ENCODE results near the gene DSCAM. TPM values are rescaled to one million over a fixed set of nuclear protein-coding genes. Genes with fewer than 3 reads are reported as not detected.

Gene DSCAM
- total RNA-seq, 1 donor from 2014 or later = 0.21 TPM

DNA sequence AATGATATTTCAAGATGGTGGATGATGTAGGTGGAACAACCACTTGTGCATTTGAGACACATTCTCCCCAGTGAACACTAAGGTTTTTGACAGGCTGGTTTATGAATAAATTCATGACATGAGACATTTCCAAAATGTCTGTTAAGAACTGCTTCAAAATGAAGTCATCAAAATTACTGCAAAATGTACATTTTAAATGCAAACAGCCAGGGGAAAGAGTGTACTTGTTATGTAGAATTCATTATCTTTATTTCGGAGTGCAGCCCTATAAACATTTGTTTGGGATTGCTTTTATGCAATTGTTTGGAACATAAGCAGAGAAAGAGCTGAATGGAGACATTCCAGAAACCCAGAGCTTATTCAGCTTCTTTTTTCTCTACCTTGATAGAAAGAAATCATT lies 49.5 kb downstream of the DSCAM start:
- no peak overlapping the region for H3K4me3 Mint-ChIP-seq (ENCODE audit: unreplicated experiment)
- no peaks in the 10 kb centered on the region for H3K27me3 Mint-ChIP-seq (ENCODE audit: unreplicated experiment)
- no peak for DNase-seq (ENCODE audit: low spot score)
- H3K9me3 Mint-ChIP-seq (ENCODE audit: unreplicated experiment) = peaks cover 27% of the 10 kb centered on the region
- TF ChIP-seq, protein P1, sequence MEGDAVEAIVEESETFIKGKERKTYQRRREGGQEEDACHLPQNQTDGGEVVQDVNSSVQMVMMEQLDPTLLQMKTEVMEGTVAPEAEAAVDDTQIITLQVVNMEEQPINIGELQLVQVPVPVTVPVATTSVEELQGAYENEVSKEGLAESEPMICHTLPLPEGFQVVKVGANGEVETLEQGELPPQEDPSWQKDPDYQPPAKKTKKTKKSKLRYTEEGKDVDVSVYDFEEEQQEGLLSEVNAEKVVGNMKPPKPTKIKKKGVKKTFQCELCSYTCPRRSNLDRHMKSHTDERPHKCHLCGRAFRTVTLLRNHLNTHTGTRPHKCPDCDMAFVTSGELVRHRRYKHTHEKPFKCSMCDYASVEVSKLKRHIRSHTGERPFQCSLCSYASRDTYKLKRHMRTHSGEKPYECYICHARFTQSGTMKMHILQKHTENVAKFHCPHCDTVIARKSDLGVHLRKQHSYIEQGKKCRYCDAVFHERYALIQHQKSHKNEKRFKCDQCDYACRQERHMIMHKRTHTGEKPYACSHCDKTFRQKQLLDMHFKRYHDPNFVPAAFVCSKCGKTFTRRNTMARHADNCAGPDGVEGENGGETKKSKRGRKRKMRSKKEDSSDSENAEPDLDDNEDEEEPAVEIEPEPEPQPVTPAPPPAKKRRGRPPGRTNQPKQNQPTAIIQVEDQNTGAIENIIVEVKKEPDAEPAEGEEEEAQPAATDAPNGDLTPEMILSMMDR (IDR thresholded peaks at IDR 0.05; ENCODE audit: unreplicated experiment) = no peak
- H3K27ac Mint-ChIP-seq (ENCODE audit: unreplicated experiment) = no peak overlapping the region
- no peaks in the 10 kb centered on the region for H3K4me1 Mint-ChIP-seq (ENCODE audit: unreplicated experiment)
- peaks cover 3% of the 10 kb centered on the region for H3K36me3 Mint-ChIP-seq (ENCODE audit: low read depth, unreplicated experiment)

DNA sequence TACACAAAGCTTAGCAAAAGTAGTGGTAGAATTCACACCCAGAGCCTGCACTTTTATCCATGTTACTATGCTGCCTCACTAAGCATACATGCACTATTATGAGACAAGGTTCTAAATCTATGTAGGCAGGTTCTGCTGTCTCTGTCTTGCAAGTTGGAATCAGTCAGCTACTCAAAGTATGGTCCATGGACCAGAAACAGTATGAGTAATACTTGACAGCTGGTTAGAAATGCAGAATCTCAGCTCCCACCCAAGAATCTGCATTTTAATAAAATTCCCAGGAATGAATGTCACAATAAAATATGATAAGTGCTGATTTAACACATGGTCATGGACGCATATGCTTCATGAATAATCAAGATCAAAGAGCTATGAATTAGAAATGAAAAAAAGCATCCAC lies 50.5 kb downstream of the DSCAM start:
- H3K9me3 Mint-ChIP-seq (ENCODE audit: unreplicated experiment) = peaks cover 23% of the 10 kb centered on the region

DNA sequence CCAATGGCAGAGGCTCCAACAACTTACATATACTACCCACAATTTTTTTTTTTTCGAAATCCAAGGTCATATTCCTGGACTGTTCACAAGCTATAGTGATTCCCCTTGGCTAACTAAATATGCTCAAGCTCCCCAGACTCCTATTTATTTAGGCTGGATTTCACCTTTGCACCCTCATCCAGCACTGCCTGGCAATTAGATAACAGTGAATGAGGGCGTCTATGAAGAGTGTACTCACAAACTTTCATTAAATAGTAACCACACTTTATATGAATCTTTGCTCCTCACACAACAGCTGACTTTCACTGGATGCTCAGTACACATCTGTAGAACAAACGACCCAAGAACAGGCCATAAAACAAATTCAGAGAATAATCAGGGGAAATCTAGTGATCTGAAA lies 51.6 kb downstream of the DSCAM start:
- no peak for DNase-seq (ENCODE audit: low spot score)
- peaks cover 18% of the 10 kb centered on the region for H3K9me3 Mint-ChIP-seq (ENCODE audit: unreplicated experiment)
- no peaks in the 10 kb centered on the region for H3K27me3 Mint-ChIP-seq (ENCODE audit: unreplicated experiment)
- H3K36me3 Mint-ChIP-seq (ENCODE audit: low read depth, unreplicated experiment) = no peaks in the 10 kb centered on the region
- no peak overlapping the region for H3K27ac Mint-ChIP-seq (ENCODE audit: unreplicated experiment)
- TF ChIP-seq, protein P1 (IDR thresholded peaks at IDR 0.05; ENCODE audit: unreplicated experiment) = no peak
- H3K4me3 Mint-ChIP-seq (ENCODE audit: unreplicated experiment) = no peak overlapping the region
- H3K4me1 Mint-ChIP-seq (ENCODE audit: unreplicated experiment) = no peaks in the 10 kb centered on the region

More for the DNA sequence above, 50.5 kb downstream of the DSCAM start:
- no peaks in the 10 kb centered on the region for H3K4me1 Mint-ChIP-seq (ENCODE audit: unreplicated experiment)
- no peak overlapping the region for H3K4me3 Mint-ChIP-seq (ENCODE audit: unreplicated experiment)
- TF ChIP-seq, protein P1 (IDR thresholded peaks at IDR 0.05; ENCODE audit: unreplicated experiment) = no peak
- no peak overlapping the region for H3K27ac Mint-ChIP-seq (ENCODE audit: unreplicated experiment)
- no peaks in the 10 kb centered on the region for H3K27me3 Mint-ChIP-seq (ENCODE audit: unreplicated experiment)
- peaks cover 3% of the 10 kb centered on the region for H3K36me3 Mint-ChIP-seq (ENCODE audit: low read depth, unreplicated experiment)
- DNase-seq (ENCODE audit: low spot score) = no peak

DNA sequence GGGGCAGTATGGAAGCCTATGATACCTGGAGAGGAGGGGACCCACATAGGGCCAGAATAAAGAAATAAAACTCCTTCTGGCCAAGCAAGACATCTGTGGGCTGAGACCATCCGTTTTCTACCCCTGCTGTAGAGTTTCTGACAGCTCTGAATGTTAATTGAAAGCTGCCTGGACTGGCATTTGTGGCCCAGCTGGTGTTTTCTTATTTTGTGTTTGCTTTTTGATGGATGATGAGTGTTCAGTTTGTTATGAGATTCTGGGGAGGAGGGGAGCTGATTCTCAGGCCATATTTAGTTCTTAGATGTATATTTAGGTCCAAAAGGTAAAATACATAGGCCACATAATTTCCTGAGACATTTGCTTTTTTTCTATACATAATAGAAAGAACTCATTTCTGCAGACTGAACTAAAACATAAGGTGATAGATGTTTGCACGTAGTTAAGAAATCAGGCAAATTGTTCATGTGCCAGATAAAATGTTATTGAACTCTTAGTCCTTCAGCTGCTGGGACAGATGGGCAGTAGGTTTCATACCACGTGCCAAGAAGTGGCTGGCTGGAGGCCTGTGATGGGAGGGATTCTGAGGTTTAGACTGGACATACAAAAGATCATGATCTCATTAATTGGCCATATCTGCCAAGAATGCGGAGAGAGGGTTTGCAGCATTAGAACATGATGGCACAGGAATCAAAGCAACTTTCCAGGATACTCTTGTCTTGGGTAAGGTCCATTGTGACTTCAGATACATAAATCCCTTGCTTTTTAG lies 54.1 kb downstream of the DSCAM start:
- no peaks in the 10 kb centered on the region for H3K36me3 Mint-ChIP-seq (ENCODE audit: low read depth, unreplicated experiment)
- peaks cover 11% of the 10 kb centered on the region for H3K9me3 Mint-ChIP-seq (ENCODE audit: unreplicated experiment)
- no peaks in the 10 kb centered on the region for H3K4me1 Mint-ChIP-seq (ENCODE audit: unreplicated experiment)
- no peak overlapping the region for H3K4me3 Mint-ChIP-seq (ENCODE audit: unreplicated experiment)
- TF ChIP-seq, protein P1 (IDR thresholded peaks at IDR 0.05; ENCODE audit: unreplicated experiment) = no peak
- no peak overlapping the region for H3K27ac Mint-ChIP-seq (ENCODE audit: unreplicated experiment)
- no peaks in the 10 kb centered on the region for H3K27me3 Mint-ChIP-seq (ENCODE audit: unreplicated experiment)
- DNase-seq (ENCODE audit: low spot score) = no peak

DNA sequence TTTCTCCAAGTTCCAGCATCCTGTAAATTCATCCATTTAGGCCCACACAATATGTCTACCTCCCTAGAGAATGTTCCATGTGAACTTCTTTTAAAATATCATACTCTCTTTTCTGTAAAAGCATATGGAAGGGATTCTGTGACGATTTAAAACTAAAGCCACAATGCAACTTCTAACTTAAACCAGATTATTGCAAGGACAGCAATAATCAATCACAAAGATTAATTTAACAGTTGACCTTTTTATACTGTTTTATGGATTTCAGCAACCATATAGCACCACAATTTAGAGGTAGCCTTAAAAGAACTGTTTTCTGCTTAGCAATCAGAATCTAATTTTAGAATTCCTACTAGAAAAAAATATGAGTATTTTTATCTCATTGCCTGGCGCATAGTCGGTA lies 58.3 kb downstream of the DSCAM start:
- TF ChIP-seq, protein P1 (IDR thresholded peaks at IDR 0.05; ENCODE audit: unreplicated experiment) = no peak
- no peak for DNase-seq (ENCODE audit: low spot score)
- Mint-ChIP-seq H3K9me3 (ENCODE audit: unreplicated experiment) (peaks cover 5% of the 10 kb centered on the region), H3K27me3 (ENCODE audit: unreplicated experiment) (no peaks in the 10 kb centered on the region), H3K4me3 (ENCODE audit: unreplicated experiment) (no peak overlapping the region), H3K27ac (ENCODE audit: unreplicated experiment) (no peak overlapping the region), H3K36me3 (ENCODE audit: low read depth, unreplicated experiment) (no peaks in the 10 kb centered on the region), H3K4me1 (ENCODE audit: unreplicated experiment) (no peaks in the 10 kb centered on the region)

Measured in endothelial cell (in vitro differentiated cells).